Activated CD8-positive, alpha-beta memory T cell treated with anti-CD3 and anti-CD28 coated beads for 1 hour (primary cell): Measurements from ENCODE around the gene CNTLN.
"Not testable (repeated sequence)": the region's sequence is repeated elsewhere in the genome, so short reads cannot be mapped to it uniquely, and the experiment has no call there.

Source experiments
- DNase-seq, 2 donors: peaks; one replicate each; pipeline ENCODE4 v3.0.0-alpha.2; 2020; ENCODE audit warnings: low read depth in 1 of 2; ENCODE audit errors: extremely low read depth in 1 of 2

Gene CNTLN

GRCh38 chr9:17134396-17135294, at the start of gene CNTLN:
Gene CNTLN (plus strand): TSS chr9:17135040. CDS start chr9:17135066, 26 bp downstream.
- DNase-seq: peak in 1 of 2 donors; percentile 41

GRCh38 chr9:17088566-17088965, 46.3 kb upstream of the CNTLN start:
- no peak for DNase-seq

GRCh38 chr9:17090041-17090440, 44.8 kb upstream of the CNTLN start:
- no peak for DNase-seq

DNA sequence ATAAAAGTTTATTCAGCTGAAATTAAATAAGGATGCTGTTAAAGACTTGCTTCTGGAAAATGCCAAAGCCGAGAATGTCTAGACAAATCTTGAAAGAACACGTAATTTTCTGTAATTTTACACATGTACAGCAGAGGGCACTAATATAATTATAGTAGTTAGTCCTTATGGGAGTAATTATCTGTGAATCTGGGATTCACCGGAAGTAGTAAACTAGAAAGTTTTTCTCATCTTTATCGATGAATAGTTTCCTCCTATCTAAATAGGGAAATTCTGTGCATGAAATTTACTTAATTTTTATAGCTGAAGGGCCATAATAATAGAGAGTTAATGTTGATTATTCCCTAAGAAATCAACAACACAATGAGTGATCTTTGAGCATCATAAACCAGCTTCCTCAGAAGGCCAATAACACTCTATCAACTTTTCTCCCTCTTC, 18.4 kb upstream of the CNTLN start:
- DNase-seq: no peak

DNA sequence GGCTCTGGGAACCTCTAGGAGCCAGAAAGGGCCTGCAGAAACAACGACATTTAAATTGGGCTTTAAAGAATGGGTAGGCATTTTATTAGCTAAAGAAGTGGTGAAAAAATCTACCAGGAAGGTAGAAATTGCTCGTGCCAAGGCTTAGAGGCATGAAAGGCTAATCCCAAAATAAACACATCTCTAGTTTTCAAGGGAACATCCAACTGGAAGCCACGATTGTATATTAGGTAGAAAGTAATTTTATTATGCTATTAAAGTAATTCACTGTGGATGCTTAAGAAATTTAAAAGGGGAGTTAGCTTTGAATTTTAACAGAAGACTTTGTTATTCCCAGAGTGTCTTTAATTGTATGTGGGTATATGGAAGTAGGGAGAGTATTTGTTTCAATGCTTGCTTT, 17.5 kb upstream of the CNTLN start:
- DNase-seq: no peak

DNA sequence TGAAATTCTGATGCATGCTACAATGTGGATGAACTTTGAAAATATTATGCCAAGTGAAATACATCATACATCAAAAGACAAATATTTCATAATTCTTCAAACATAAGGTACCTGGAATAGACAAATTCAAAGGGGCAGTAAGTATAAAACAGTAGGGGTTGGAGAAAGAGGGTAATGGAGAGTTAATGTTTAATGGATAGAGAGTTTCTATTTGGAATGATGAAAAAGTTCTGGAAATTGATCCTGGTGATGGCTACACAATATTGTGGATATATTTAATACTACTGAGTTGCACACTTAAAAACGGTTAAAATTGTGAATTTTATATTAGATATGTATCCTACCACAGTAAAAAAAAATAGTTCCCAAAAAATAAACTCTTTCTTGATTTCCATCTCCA, 14.6 kb upstream of the CNTLN start:
- no peak for DNase-seq

GRCh38 chr9:17121264-17121663, 13.6 kb upstream of the CNTLN start:
- DNase-seq: no peak

- DNase-seq: no peak
These were observed 4.5 kb upstream of the CNTLN start for GRCh38 chr9:17130291-17130690.

DNA sequence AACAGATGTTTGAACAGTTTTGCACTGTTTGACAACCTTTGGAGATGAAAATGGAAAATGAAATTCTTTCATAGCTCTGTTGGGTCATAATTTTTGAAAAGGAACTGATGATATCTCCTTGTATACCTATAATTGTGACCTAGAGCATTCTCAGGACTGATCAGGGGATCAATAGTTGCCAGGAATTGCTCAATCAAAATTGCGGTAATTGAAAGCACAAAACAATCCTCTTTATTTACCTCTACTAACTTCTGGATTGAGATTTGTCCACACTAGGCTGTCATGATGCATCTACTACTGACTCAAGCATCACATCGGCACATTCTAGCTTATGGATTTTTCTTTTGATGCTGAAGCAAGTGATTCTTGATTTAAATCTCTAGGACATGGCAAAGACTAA, 4.1 kb upstream of the CNTLN start:
- DNase-seq: no peak

DNA sequence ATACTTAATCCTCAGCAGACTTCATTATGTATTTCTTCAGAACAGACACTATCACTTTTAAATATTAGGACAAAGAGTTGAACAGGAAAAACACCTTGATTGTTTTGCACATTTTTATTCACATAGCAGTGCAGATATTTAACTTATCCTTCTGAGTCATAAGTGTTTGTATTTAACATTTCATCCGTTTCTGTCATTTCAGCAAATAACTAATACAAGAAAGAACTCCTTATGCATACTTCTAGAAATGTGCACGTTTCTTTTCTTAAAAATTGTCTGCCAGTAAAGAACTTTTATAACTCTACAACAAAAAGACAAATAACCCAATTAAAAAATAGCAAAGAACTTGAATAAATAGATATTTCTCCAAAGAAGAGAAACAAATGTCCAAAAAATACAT, 3.3 kb upstream of the CNTLN start:
- DNase-seq: no peak

DNA sequence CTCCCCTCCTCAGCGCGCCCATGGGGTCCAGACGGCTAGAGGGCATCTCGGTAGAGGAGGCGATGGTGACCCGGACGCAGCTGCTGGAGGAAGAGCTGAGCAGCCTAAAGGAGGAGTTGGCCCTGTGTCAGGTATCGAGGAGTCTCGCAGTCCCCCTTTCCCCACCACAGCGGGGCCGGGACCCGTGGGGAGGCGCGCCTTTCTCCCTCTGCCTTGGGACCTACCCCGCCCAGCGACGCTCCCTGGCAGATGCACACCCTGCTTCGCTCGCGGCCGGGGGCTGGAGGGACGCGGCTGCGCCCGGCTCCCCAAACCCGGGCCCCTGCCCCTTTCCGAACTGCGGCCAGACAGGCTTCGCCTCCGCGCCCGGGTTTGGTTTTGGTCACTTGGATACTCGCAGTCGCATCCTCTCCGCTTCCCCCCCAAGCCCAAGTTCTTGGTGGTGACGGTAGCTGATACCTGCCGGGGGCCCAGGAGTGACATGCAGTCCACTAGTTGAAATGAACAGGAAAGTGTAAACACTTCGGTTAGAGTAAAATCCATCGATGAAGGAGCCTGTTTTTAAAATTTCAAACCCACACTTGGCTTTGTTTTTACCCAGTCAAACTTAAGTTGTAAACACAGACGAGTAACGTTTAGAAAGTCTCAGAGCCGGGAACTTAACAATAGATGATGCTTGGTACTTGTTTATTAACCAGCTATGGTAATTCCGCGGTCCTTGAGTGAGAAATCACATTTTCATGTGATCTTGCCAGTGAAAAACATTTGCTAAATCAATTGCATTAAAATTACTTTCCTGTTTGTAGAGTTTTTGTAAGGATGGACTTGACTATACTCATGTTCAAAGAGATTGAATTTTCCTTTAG, 688 bp downstream of the CNTLN start:
- no peak for DNase-seq

GRCh38 chr9:17137566-17137965, 2.7 kb downstream of the CNTLN start:
- DNase-seq: no peak

DNA sequence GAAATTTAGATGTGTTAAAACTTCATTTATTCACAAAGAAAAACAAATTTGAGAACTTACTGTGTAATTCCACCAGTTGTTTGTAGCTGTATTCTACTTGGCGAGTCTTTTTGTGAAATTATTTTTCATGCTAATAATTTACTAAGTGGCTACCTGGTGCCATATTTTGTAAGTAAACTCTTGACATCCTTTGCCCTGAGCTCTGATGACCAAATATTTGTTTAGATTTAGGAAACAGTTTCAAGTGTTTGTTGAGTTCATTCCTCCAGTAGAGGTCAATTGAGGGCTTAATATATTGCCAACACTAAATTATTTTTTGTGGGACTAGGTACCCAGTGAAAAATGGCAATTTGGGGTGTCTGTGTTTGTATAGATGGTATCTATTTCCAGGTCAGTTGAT, 3.7 kb downstream of the CNTLN start:
- no peak for DNase-seq

- DNase-seq: no peak
These were observed 5.6 kb downstream of the CNTLN start for GRCh38 chr9:17140418-17140817.

DNA sequence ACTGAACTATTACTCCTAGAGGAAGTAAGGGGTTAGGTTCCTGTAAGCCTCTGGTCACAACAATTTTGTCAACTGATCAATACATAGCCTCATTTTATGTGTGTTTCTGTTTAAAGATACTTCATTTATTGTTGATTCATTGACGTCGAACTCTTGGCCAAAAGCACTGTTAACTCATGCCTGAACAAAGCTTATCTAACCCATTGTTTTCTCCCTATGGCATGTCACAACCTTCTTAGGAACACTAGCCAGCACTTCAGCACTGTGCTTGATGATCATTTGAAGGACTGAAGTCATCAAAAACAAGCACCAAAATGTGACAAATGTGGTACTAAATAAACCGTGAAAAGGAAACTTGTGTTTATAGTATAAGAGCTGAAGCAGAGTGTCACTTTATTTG, 13.5 kb downstream of the CNTLN start:
- DNase-seq: no peak

DNA sequence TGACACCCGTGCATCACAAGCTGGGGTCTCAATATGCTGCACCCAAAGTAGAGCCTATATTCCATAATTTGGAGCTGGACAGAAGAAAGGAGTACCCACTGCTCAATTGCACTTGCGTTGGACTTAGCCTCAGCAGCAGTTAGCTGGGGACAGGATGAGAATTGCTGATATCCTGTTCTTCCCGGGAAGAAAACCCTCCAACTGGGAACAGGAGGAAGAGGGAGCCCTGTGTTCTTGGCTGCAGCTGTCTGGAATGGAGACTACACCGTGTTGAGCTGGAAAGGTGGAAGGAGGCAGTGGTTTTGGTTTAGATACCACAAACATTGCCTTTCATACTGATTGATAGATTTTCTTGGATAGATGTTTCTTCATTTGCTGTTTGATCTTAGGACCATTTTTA, 24.6 kb downstream of the CNTLN start:
- DNase-seq: no peak

- DNase-seq: no peak
These were observed 25.5 kb downstream of the CNTLN start for GRCh38 chr9:17160327-17160726.

DNA sequence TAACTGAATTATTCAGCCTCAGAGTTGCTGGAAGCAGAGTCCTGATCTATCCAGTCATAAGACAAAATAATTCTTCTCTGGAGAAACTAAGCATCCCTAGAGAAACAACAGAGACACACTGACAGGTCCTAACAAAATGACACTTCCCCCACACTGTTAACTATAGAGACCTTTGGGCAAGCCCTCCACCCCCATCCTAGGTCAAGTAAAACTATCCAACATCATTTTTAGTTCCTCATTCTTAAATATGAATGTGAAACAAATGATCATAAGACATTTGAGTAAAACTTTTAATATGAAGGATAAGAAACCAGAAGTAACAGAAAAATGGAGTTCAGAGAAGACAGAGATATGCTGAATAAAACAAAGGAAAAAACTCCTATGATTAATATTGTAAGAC, 30.9 kb downstream of the CNTLN start:
- no peak for DNase-seq

GRCh38 chr9:17166346-17166745, 31.5 kb downstream of the CNTLN start:
- DNase-seq: no peak

GRCh38 chr9:17171309-17172094, 36.7 kb downstream of the CNTLN start:
- no peak for DNase-seq

DNA sequence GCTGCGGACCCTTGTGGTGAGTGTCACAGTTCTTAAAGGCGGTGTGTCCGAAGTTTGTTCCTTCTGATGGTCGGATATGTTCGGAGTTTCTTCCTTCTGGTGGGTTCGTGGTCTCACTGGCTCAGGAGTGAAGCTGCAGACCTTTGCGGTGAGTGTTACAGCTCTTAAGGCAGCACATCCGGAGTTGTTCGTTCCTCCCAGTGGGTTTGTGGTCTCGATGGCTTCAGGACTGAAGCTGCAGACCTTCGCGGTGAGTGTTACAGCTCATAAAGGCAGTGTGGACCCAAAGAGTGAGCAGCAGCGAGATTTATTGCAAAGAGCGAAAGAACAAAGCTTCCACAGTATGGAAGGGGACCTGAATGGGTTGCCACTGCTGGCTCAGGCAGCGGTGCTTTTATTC, 42.7 kb downstream of the CNTLN start:
- DNase-seq: not testable (repeated sequence)
